ENCODE measurements around the gene IPO13.

Gene IPO13

GRCh38 chr1:43960798-43961197, 14.0 kb downstream of the IPO13 start:
- Histone ChIP-seq H3K27me3 (ENCODE audit: low read length) (no peaks in the 10 kb centered on the region), H3K79me2 (ENCODE audit: insufficient read depth, low read length) (no peaks in the 10 kb centered on the region), H3K36me3 (ENCODE audit: low read length) (no peaks in the 10 kb centered on the region), H3K9ac (ENCODE audit: low read length) (no peak overlapping the region), H4K20me1 (ENCODE audit: low read depth, low read length) (no peaks in the 10 kb centered on the region), H3K4me2 (ENCODE audit: low read depth, low read length, poor library complexity, severe bottlenecking) (no peak overlapping the region), H3K9me2 (replicated peaks; ENCODE audit: insufficient read depth, low read length) (no peaks in the 10 kb centered on the region), H2AFZ (ENCODE audit: low read depth, low read length, severe bottlenecking) (no peak overlapping the region), H3K9me3 (ENCODE audit: insufficient read depth, low read length) (no peaks in the 10 kb centered on the region), H3F3A (ENCODE audit: insufficient read depth) (no peaks in the 10 kb centered on the region), H3K4me3 (ENCODE audit: insufficient read depth, low read length, poor library complexity, severe bottlenecking) (no peak overlapping the region), H3K27ac (ENCODE audit: low read depth, low read length) (no peak overlapping the region)
- TF ChIP-seq, protein P1, sequence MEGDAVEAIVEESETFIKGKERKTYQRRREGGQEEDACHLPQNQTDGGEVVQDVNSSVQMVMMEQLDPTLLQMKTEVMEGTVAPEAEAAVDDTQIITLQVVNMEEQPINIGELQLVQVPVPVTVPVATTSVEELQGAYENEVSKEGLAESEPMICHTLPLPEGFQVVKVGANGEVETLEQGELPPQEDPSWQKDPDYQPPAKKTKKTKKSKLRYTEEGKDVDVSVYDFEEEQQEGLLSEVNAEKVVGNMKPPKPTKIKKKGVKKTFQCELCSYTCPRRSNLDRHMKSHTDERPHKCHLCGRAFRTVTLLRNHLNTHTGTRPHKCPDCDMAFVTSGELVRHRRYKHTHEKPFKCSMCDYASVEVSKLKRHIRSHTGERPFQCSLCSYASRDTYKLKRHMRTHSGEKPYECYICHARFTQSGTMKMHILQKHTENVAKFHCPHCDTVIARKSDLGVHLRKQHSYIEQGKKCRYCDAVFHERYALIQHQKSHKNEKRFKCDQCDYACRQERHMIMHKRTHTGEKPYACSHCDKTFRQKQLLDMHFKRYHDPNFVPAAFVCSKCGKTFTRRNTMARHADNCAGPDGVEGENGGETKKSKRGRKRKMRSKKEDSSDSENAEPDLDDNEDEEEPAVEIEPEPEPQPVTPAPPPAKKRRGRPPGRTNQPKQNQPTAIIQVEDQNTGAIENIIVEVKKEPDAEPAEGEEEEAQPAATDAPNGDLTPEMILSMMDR (IDR thresholded peaks at IDR 0.05; ENCODE audit: insufficient read depth, low read length, poor library complexity, severe bottlenecking): no peak
- no peak for TF ChIP-seq EZH2phosphoT487 (conservative IDR thresholded peaks at IDR 0.05; ENCODE audit: low read length)

GRCh38 chr1:43961692-43962091, 14.9 kb downstream of the IPO13 start:
- no peaks in the 10 kb centered on the region for H3K27me3 ChIP-seq (ENCODE audit: low read length)
- H3K36me3 ChIP-seq (ENCODE audit: low read length): no peaks in the 10 kb centered on the region

DNA sequence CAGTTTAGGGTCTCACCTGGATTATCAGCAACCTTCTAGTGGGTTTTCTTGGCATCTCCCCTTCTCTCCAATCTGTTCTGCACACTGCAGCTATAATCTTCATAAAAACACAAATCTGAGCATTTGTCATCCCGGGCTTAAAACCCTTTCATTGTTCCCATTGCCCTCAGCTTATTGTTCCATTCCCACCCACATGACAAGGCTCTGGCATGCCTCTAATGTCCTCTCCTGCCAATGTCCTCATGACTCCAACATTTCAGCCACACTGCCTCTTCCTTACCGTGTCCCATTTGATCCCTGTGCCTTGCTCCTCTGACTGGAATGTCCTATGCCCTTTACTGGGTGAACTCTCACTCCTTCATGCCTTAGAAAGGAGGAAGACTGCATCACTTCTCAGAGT, 15.6 kb downstream of the IPO13 start:
- H3K9me2 ChIP-seq (replicated peaks; ENCODE audit: insufficient read depth, low read length): no peaks in the 10 kb centered on the region
- H4K20me1 ChIP-seq (ENCODE audit: low read depth, low read length): no peaks in the 10 kb centered on the region
- H3K27me3 ChIP-seq (ENCODE audit: low read length): no peaks in the 10 kb centered on the region
- H3K9me3 ChIP-seq (ENCODE audit: insufficient read depth, low read length): no peaks in the 10 kb centered on the region
- no peaks in the 10 kb centered on the region for H3F3A ChIP-seq (ENCODE audit: insufficient read depth)
- H2AFZ ChIP-seq (ENCODE audit: low read depth, low read length, severe bottlenecking): no peak overlapping the region
- H3K9ac ChIP-seq (ENCODE audit: low read length): no peak overlapping the region
- no peaks in the 10 kb centered on the region for H3K36me3 ChIP-seq (ENCODE audit: low read length)
- no peak overlapping the region for H3K4me3 ChIP-seq (ENCODE audit: insufficient read depth, low read length, poor library complexity, severe bottlenecking)
- no peaks in the 10 kb centered on the region for H3K79me2 ChIP-seq (ENCODE audit: insufficient read depth, low read length)
- H3K27ac ChIP-seq (ENCODE audit: low read depth, low read length): no peak overlapping the region
- TF ChIP-seq, protein P1 (IDR thresholded peaks at IDR 0.05; ENCODE audit: insufficient read depth, low read length, poor library complexity, severe bottlenecking): no peak
- no peak for TF ChIP-seq EZH2phosphoT487 (conservative IDR thresholded peaks at IDR 0.05; ENCODE audit: low read length)
- H3K4me2 ChIP-seq (ENCODE audit: low read depth, low read length, poor library complexity, severe bottlenecking): no peak overlapping the region

More at GRCh38 chr1:43961692-43962091, 14.9 kb downstream of the IPO13 start:
- Histone ChIP-seq H3K9me3 (ENCODE audit: insufficient read depth, low read length) (no peaks in the 10 kb centered on the region), H3F3A (ENCODE audit: insufficient read depth) (no peaks in the 10 kb centered on the region), H3K27ac (ENCODE audit: low read depth, low read length) (no peak overlapping the region), H4K20me1 (ENCODE audit: low read depth, low read length) (no peaks in the 10 kb centered on the region), H3K9me2 (replicated peaks; ENCODE audit: insufficient read depth, low read length) (no peaks in the 10 kb centered on the region), H3K9ac (ENCODE audit: low read length) (no peak overlapping the region), H3K4me3 (ENCODE audit: insufficient read depth, low read length, poor library complexity, severe bottlenecking) (no peak overlapping the region), H2AFZ (ENCODE audit: low read depth, low read length, severe bottlenecking) (no peak overlapping the region), H3K79me2 (ENCODE audit: insufficient read depth, low read length) (no peaks in the 10 kb centered on the region), H3K4me2 (ENCODE audit: low read depth, low read length, poor library complexity, severe bottlenecking) (no peak overlapping the region)
- TF ChIP-seq EZH2phosphoT487 (conservative IDR thresholded peaks at IDR 0.05; ENCODE audit: low read length): no peak
- TF ChIP-seq, protein P1 (IDR thresholded peaks at IDR 0.05; ENCODE audit: insufficient read depth, low read length, poor library complexity, severe bottlenecking): no peak

Measured in SU-DHL-6 (cell line).